ENCODE data around the gene ZDBF2.
"Not testable (repeated sequence)": the region's sequence is repeated elsewhere in the genome, so short reads cannot be mapped to it uniquely, and the experiment has no call there.

The ZDBF2 gene

GRCh38 chr2:206287197-206287596, 12.7 kb downstream of the ZDBF2 start:
- no peak overlapping the region for H3K4me2 ChIP-seq (ENCODE audit: low read length)
- H3K9me2 ChIP-seq (replicated peaks; ENCODE audit: control insufficient read depth, low read length) = no peaks in the 10 kb centered on the region
- no peaks in the 10 kb centered on the region; the same call in 1 of the 2 replicates for H3K9me3 ChIP-seq (ENCODE audit: control insufficient read depth, insufficient read depth, low read length)
- TF ChIP-seq CTCF (IDR thresholded peaks at IDR 0.05; ENCODE audit: low read depth, low read length, poor library complexity, severe bottlenecking) (no peak), EZH2phosphoT487 (IDR thresholded peaks at IDR 0.05; ENCODE audit: borderline replicate concordance, low read length) (no peak)
- H4K20me1 ChIP-seq (ENCODE audit: control insufficient read depth, insufficient read depth, low read depth, low read length) = no peaks in the 10 kb centered on the region
- H3K79me2 ChIP-seq (ENCODE audit: control insufficient read depth, low read length) = no peaks in the 10 kb centered on the region
- no peak overlapping the region for H3K27ac ChIP-seq (ENCODE audit: low read depth, low read length)
- H3K4me3 ChIP-seq (ENCODE audit: low read length) = no peak overlapping the region
- no peaks in the 10 kb centered on the region for H3F3A ChIP-seq (ENCODE audit: control insufficient read depth, insufficient read depth)
- no peaks in the 10 kb centered on the region for H3K4me1 ChIP-seq (ENCODE audit: control insufficient read depth, low read length)
- H3K36me3 ChIP-seq (ENCODE audit: control insufficient read depth, low read length) = no peaks in the 10 kb centered on the region
- H3K27me3 ChIP-seq (ENCODE audit: control insufficient read depth, low read length) = no peaks in the 10 kb centered on the region

GRCh38 chr2:206289391-206289790, 14.9 kb downstream of the ZDBF2 start:
- no peaks in the 10 kb centered on the region for H3K9me2 ChIP-seq (replicated peaks; ENCODE audit: control insufficient read depth, low read length)
- H3K4me3 ChIP-seq (ENCODE audit: low read length) = no peak overlapping the region
- no peaks in the 10 kb centered on the region; the same call in 1 of the 2 replicates for H3K9me3 ChIP-seq (ENCODE audit: control insufficient read depth, insufficient read depth, low read length)
- no peak overlapping the region for H3K27ac ChIP-seq (ENCODE audit: low read depth, low read length)
- H3K36me3 ChIP-seq (ENCODE audit: control insufficient read depth, low read length) = no peaks in the 10 kb centered on the region
- TF ChIP-seq EZH2phosphoT487 (IDR thresholded peaks at IDR 0.05; ENCODE audit: borderline replicate concordance, low read length) = no peak
- TF ChIP-seq CTCF (IDR thresholded peaks at IDR 0.05; ENCODE audit: low read depth, low read length, poor library complexity, severe bottlenecking) = no peak
- no peaks in the 10 kb centered on the region for H3F3A ChIP-seq (ENCODE audit: control insufficient read depth, insufficient read depth)
- H4K20me1 ChIP-seq (ENCODE audit: control insufficient read depth, insufficient read depth, low read depth, low read length) = no peaks in the 10 kb centered on the region
- no peaks in the 10 kb centered on the region for H3K4me1 ChIP-seq (ENCODE audit: control insufficient read depth, low read length)
- H3K4me2 ChIP-seq (ENCODE audit: low read length) = no peak overlapping the region
- no peaks in the 10 kb centered on the region for H3K79me2 ChIP-seq (ENCODE audit: control insufficient read depth, low read length)
- no peaks in the 10 kb centered on the region for H3K27me3 ChIP-seq (ENCODE audit: control insufficient read depth, low read length)

- no peaks in the 10 kb centered on the region for H3K9me2 ChIP-seq (replicated peaks; ENCODE audit: control insufficient read depth, low read length)
These were observed 21.7 kb downstream of the ZDBF2 start for GRCh38 chr2:206296128-206296527.

GRCh38 chr2:206299608-206300007, 25.1 kb downstream of the ZDBF2 start:
- H3K79me2 ChIP-seq (ENCODE audit: control insufficient read depth, low read length); H3K9me2 ChIP-seq (replicated peaks; ENCODE audit: control insufficient read depth, low read length); H3K4me2 ChIP-seq (ENCODE audit: low read length); H3F3A ChIP-seq (ENCODE audit: control insufficient read depth, insufficient read depth); H3K4me3 ChIP-seq (ENCODE audit: low read length); H3K27ac ChIP-seq (ENCODE audit: low read depth, low read length); H4K20me1 ChIP-seq (ENCODE audit: control insufficient read depth, insufficient read depth, low read depth, low read length); H3K36me3 ChIP-seq (ENCODE audit: control insufficient read depth, low read length); H3K27me3 ChIP-seq (ENCODE audit: control insufficient read depth, low read length); H3K4me1 ChIP-seq (ENCODE audit: control insufficient read depth, low read length); H3K9me3 ChIP-seq (ENCODE audit: control insufficient read depth, insufficient read depth, low read length): not testable (repeated sequence)

More at GRCh38 chr2:206296128-206296527, 21.7 kb downstream of the ZDBF2 start:
- Histone ChIP-seq H3K36me3 (ENCODE audit: control insufficient read depth, low read length) (no peaks in the 10 kb centered on the region), H3K4me3 (ENCODE audit: low read length) (no peak overlapping the region), H4K20me1 (ENCODE audit: control insufficient read depth, insufficient read depth, low read depth, low read length) (no peaks in the 10 kb centered on the region), H3F3A (ENCODE audit: control insufficient read depth, insufficient read depth) (no peaks in the 10 kb centered on the region), H3K9me3 (ENCODE audit: control insufficient read depth, insufficient read depth, low read length) (no peaks in the 10 kb centered on the region), H3K27me3 (ENCODE audit: control insufficient read depth, low read length) (no peaks in the 10 kb centered on the region), H3K79me2 (ENCODE audit: control insufficient read depth, low read length) (no peaks in the 10 kb centered on the region), H3K4me1 (ENCODE audit: control insufficient read depth, low read length) (no peaks in the 10 kb centered on the region), H3K27ac (ENCODE audit: low read depth, low read length) (no peak overlapping the region), H3K4me2 (ENCODE audit: low read length) (no peak overlapping the region)
- TF ChIP-seq EZH2phosphoT487 (IDR thresholded peaks at IDR 0.05; ENCODE audit: borderline replicate concordance, low read length) (no peak), CTCF (IDR thresholded peaks at IDR 0.05; ENCODE audit: low read depth, low read length, poor library complexity, severe bottlenecking) (no peak)

All from DOHH2 (cell line).